HCT116 (cell line): ENCODE measurements around the gene SCAMP1. TPM values are rescaled to one million over a fixed set of nuclear protein-coding genes. Genes with fewer than 3 reads are reported as not detected.

Source experiments
- ATAC-seq: fragments of 200-7000 bp; cut with Tn5 transposase; 2 replicates; pipeline ENCODE4 v1.9.1; 2020; ENCODE audit warnings: mild to moderate bottlenecking, moderate library complexity
- BruUV-seq: library from RNA; stranded (reverse); fragments of 400-500 nt; replicated peaks from 2 replicates; lab custom pipeline; 2021; lab: Mats Ljungman, UMichigan
- CTCF ChIA-PET: fragments of 300-600 bp; sonication (Branson Sonifier 250); formaldehyde crosslinking; loops from one replicate; lab custom pipeline; 2021; ENCODE audit warnings: antibody characterized with exemption; lab: Charles Lee
- POLR2A ChIA-PET: fragments of 300-600, 350-600 bp; sonication (Branson Sonifier 250); formaldehyde crosslinking; loops from one replicate; lab custom pipeline; 2021; ENCODE audit warnings: antibody characterized with exemption; lab: Charles Lee
- RAD21 ChIA-PET, 2 experiments: fragments of 300-600 bp; sonication (Branson Sonifier 250); formaldehyde crosslinking; loops; one replicate each; lab custom pipeline; 2023; ENCODE audit warnings: low total read pairs in 2 of 2; ENCODE audit not compliant: uncharacterized antibody in 2 of 2, unreplicated experiment in 2 of 2, low non-redundant PET in 1 of 2; lab: Charles Lee
- DNase-seq: peaks from one replicate; pipeline ENCODE4 v3.0.0-alpha.2; 2010; ENCODE audit warnings: low read depth, low spot score
- H2AFZ ChIP-seq: fragments of 200-600 bp; shearing (Covaris generic), sonication (generic); 2 replicates; pipeline ENCODE4 v1.6.1; 2017; ENCODE audit warnings: low read depth, mixed run types, mixed read lengths, antibody characterized with exemption, low read length; ENCODE audit not compliant: poor library complexity, severe bottlenecking
- H3K27ac ChIP-seq: 2 replicates; pipeline ENCODE4 v1.5.1; 2012; ENCODE audit warnings: low read depth, low read length
- H3K27me3 ChIP-seq: fragments of 200-600 bp; sonication (generic); 2 replicates; pipeline ENCODE4 v1.6.1; 2016; ENCODE audit warnings: mixed run types, low read length, mixed read lengths; ENCODE audit not compliant: insufficient read depth
- H3K36me3 ChIP-seq, 2 experiments: fragments of 200-500 bp in 1 of 2; fragments of 200-600 bp in 1 of 2; sonication (Bioruptor generic) in 1 of 2; sonication (generic) in 1 of 2; 2 replicates each; pipeline versions ENCODE4 v1.5.1 to v1.6.1; 2014 to 2016; ENCODE audit warnings: low read length in 2 of 2, inconsistent platforms in 1 of 2, mixed read lengths in 1 of 2, mixed run types in 1 of 2; ENCODE audit not compliant: insufficient read depth in 2 of 2, control insufficient read depth in 1 of 2
- H3K4me1 ChIP-seq, 2 experiments: fragments of 200-600 bp in 1 of 2; sonication (generic) in 1 of 2; 2 replicates each; pipeline versions ENCODE4 v1.5.1 to v1.6.1; 2012 to 2017; ENCODE audit warnings: low read length in 2 of 2, inconsistent platforms in 1 of 2, mild to moderate bottlenecking in 1 of 2, mixed read lengths in 1 of 2, mixed run types in 1 of 2, moderate library complexity in 1 of 2; ENCODE audit not compliant: insufficient read depth in 2 of 2, control insufficient read depth in 1 of 2
- H3K4me2 ChIP-seq: fragments of 200-600 bp; sonication (generic); 2 replicates; pipeline ENCODE4 v1.6.1; 2017; ENCODE audit warnings: mixed run types, low read length, mixed read lengths
- H3K4me3 ChIP-seq, 2 experiments: fragments of 200-600 bp in 1 of 2; sonication (generic) in 1 of 2; replicated peaks in 1 of 2; 2 replicates each; pipeline ENCODE4 v1.5.1; 2011 to 2016; ENCODE audit warnings: low read length in 2 of 2, control low read depth in 1 of 2, low read depth in 1 of 2, mild to moderate bottlenecking in 1 of 2, mixed read lengths in 1 of 2, mixed run types in 1 of 2
- H3K79me2 ChIP-seq: fragments of 200-600 bp; sonication (generic); 2 replicates; pipeline ENCODE4 v1.6.1; 2017; ENCODE audit warnings: mild to moderate bottlenecking, mixed run types, low read length, moderate library complexity, mixed read lengths; ENCODE audit not compliant: insufficient read depth
- H3K9ac ChIP-seq: fragments of 200-600 bp; sonication (generic); 2 replicates; pipeline ENCODE4 v1.6.1; 2016; ENCODE audit warnings: low read length, mixed read lengths
- H3K9me2 ChIP-seq: fragments of 200-600 bp; sonication (generic), shearing (Covaris generic); 2 replicates; pipeline ENCODE4 v1.6.1; 2017; ENCODE audit warnings: mixed run types, mild to moderate bottlenecking, moderate library complexity; ENCODE audit not compliant: insufficient read depth
- H3K9me3 ChIP-seq, 2 experiments: fragments of 200-500 bp in 1 of 2; fragments of 200-600 bp in 1 of 2; sonication (Bioruptor generic) in 1 of 2; sonication (generic) in 1 of 2; 2 replicates each; pipeline ENCODE4 v1.6.1; 2014 to 2017; ENCODE audit warnings: low read length in 2 of 2, mixed read lengths in 2 of 2, inconsistent platforms in 1 of 2, low read depth in 1 of 2, mild to moderate bottlenecking in 1 of 2, mixed run types in 1 of 2, moderate library complexity in 1 of 2; ENCODE audit not compliant: control insufficient read depth in 1 of 2, insufficient read depth in 1 of 2
- H4K20me1 ChIP-seq: fragments of 200-600 bp; sonication (generic), shearing (Covaris generic); 2 replicates; pipeline ENCODE4 v1.6.1; 2017; ENCODE audit warnings: mixed run types, mild to moderate bottlenecking, moderate library complexity; ENCODE audit not compliant: insufficient read depth
- CBX3 ChIP-seq: IDR thresholded peaks from 2 replicates; pipeline ENCODE4 v1.6.1; 2012; ENCODE audit warnings: low read depth
- EGR1 ChIP-seq: IDR thresholded peaks from 2 replicates; pipeline ENCODE4 v1.6.1; 2012; ENCODE audit warnings: low read depth
- EZH2 ChIP-seq: fragments of 200-600 bp; sonication (generic); IDR thresholded peaks from 2 replicates; pipeline ENCODE4 v1.6.1; 2017; ENCODE audit warnings: antibody characterized with exemption, mixed run types
- FOSL1 ChIP-seq: IDR thresholded peaks from 2 replicates; pipeline ENCODE4 v1.6.1; 2012; ENCODE audit warnings: low read depth
- JUND ChIP-seq: IDR thresholded peaks from 2 replicates; pipeline ENCODE4 v1.6.1; 2012
- POLR2A ChIP-seq: IDR thresholded peaks from 2 replicates; pipeline ENCODE4 v1.7.0; 2011; ENCODE audit warnings: borderline replicate concordance; ENCODE audit not compliant: insufficient read depth, insufficient read length; ENCODE audit errors: extremely low read depth
- RAD21 ChIP-seq: IDR thresholded peaks from 2 replicates; pipeline ENCODE4 v1.6.1; 2012; ENCODE audit warnings: low read depth, mild to moderate bottlenecking
- TCF7L2 ChIP-seq: IDR thresholded peaks from 2 replicates; pipeline ENCODE4 v1.7.0; 2011; ENCODE audit warnings: borderline replicate concordance, inconsistent platforms; ENCODE audit not compliant: insufficient read depth, insufficient read length; ENCODE audit errors: extremely low read depth
- ZFX ChIP-seq: fragments of 450-650 bp; IDR thresholded peaks from 2 replicates; pipeline ENCODE4 v1.6.1; 2017
- intact Hi-C: fragments of 100-400 bp; cut with micrococcal nuclease; formaldehyde crosslinking; loops from 2 replicates; pipeline ENCODE4 v1.10.0; 2022
- total RNA-seq: library from RNA; stranded (reverse); gene quantifications from one replicate; pipeline ENCODE4 v1.2.1, GENCODE V29; 2021; ENCODE audit not compliant: unreplicated experiment
- TF ChIP-seq, protein P1 (sequence below): IDR thresholded peaks from 2 replicates; pipeline ENCODE4 v1.6.1; 2012; ENCODE audit warnings: low read depth
- TF ChIP-seq, protein P2 (sequence below): IDR thresholded peaks from 2 replicates; pipeline ENCODE4 v1.6.1; 2012
- TF ChIP-seq, protein P3 (sequence below), 3 experiments: fragments of 200-600 bp in 1 of 3; sonication (generic) in 1 of 3; IDR thresholded peaks in 2 of 3; conservative IDR thresholded peaks in 1 of 3; 2 replicates each; pipeline ENCODE4 v1.5.1; 2012 to 2017; ENCODE audit warnings: low read depth in 2 of 3, low read length in 2 of 3, antibody characterized with exemption in 1 of 3, borderline replicate concordance in 1 of 3, control low read depth in 1 of 3, mild to moderate bottlenecking in 1 of 3, mixed read lengths in 1 of 3, mixed run types in 1 of 3, moderate library complexity in 1 of 3; ENCODE audit not compliant: insufficient read depth in 1 of 3

SCAMP1 gene
- total RNA-seq, 1 experiment from 2014 or later = 46.4 TPM

DNA sequence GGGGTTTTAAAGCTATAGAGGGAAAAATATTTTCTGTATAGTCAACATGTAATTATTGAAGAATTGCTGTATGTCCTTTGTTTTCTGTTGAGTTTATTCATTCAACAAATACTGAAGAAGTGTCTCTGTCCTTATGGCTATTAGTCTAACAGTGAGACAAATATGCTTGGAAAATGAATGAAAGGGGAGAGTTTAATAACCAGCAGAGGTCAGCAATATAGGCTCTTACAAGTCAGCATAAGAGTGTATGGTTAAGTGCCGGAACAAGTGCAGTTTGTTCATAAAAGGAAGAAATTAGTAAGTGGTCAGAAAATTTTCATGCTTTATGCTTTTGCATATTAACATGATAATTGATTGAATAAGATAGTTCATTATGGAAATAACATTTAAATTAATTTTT lies 3.6 kb downstream of the SCAMP1 start:
- Histone ChIP-seq H3K9ac (no peak overlapping the region), H3K4me1 (peaks cover 5 to 15% of the 10 kb centered on the region in 2 experiments; a peak in 3 of 4 replicates), H4K20me1 (0 out of 2 replicates have a peak, but pooled peaks cover 4% of the 10 kb centered on the region), H3K27me3 (no peaks in the 10 kb centered on the region), H2AFZ (no peak overlapping the region), H3K9me3 (no peaks in the 10 kb centered on the region), H3K4me3 (no peak overlapping the region), H3K79me2 (peaks cover 72% of the 10 kb centered on the region), H3K27ac (no peak overlapping the region), H3K36me3 (no peaks in the 10 kb centered on the region), H3K4me2 (no peak overlapping the region), H3K9me2 (no peaks in the 10 kb centered on the region)
- ChIA-PET RAD21 (no interaction called here), POLR2A (no interaction called here), CTCF (no interaction called here)
- intact Hi-C loops = no loop called here
- ATAC-seq (no peak), DNase-seq (no peak)
- TF ChIP-seq RAD21 = no peak; the same call in 1 of the 2 replicates
- TF ChIP-seq CBX3 = no peak
- no peak for TF ChIP-seq POLR2A
- TF ChIP-seq, protein P1, sequence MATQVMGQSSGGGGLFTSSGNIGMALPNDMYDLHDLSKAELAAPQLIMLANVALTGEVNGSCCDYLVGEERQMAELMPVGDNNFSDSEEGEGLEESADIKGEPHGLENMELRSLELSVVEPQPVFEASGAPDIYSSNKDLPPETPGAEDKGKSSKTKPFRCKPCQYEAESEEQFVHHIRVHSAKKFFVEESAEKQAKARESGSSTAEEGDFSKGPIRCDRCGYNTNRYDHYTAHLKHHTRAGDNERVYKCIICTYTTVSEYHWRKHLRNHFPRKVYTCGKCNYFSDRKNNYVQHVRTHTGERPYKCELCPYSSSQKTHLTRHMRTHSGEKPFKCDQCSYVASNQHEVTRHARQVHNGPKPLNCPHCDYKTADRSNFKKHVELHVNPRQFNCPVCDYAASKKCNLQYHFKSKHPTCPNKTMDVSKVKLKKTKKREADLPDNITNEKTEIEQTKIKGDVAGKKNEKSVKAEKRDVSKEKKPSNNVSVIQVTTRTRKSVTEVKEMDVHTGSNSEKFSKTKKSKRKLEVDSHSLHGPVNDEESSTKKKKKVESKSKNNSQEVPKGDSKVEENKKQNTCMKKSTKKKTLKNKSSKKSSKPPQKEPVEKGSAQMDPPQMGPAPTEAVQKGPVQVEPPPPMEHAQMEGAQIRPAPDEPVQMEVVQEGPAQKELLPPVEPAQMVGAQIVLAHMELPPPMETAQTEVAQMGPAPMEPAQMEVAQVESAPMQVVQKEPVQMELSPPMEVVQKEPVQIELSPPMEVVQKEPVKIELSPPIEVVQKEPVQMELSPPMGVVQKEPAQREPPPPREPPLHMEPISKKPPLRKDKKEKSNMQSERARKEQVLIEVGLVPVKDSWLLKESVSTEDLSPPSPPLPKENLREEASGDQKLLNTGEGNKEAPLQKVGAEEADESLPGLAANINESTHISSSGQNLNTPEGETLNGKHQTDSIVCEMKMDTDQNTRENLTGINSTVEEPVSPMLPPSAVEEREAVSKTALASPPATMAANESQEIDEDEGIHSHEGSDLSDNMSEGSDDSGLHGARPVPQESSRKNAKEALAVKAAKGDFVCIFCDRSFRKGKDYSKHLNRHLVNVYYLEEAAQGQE = no peak
- no peak for TF ChIP-seq EZH2
- no peak for TF ChIP-seq FOSL1
- TF ChIP-seq JUND = no peak
- TF ChIP-seq, protein P2, sequence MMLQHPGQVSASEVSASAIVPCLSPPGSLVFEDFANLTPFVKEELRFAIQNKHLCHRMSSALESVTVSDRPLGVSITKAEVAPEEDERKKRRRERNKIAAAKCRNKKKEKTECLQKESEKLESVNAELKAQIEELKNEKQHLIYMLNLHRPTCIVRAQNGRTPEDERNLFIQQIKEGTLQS = no peak
- no peak for TF ChIP-seq ZFX
- no peak for TF ChIP-seq TCF7L2
- TF ChIP-seq EGR1 = no peak
- TF ChIP-seq, protein P3, sequence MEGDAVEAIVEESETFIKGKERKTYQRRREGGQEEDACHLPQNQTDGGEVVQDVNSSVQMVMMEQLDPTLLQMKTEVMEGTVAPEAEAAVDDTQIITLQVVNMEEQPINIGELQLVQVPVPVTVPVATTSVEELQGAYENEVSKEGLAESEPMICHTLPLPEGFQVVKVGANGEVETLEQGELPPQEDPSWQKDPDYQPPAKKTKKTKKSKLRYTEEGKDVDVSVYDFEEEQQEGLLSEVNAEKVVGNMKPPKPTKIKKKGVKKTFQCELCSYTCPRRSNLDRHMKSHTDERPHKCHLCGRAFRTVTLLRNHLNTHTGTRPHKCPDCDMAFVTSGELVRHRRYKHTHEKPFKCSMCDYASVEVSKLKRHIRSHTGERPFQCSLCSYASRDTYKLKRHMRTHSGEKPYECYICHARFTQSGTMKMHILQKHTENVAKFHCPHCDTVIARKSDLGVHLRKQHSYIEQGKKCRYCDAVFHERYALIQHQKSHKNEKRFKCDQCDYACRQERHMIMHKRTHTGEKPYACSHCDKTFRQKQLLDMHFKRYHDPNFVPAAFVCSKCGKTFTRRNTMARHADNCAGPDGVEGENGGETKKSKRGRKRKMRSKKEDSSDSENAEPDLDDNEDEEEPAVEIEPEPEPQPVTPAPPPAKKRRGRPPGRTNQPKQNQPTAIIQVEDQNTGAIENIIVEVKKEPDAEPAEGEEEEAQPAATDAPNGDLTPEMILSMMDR (IDR thresholded peaks at IDR 0.05 in 2 of 3, conservative IDR thresholded peaks at IDR 0.05 in 1 of 3; ENCODE audit: borderline replicate concordance in 1 of 3, insufficient read depth in 1 of 3, low read depth in 2 of 3, low read length in 2 of 3) = no peak
- BruUV-seq = TSS peak; percentile 7
